ENCODE measurements around the gene ATXN1.

DNA sequence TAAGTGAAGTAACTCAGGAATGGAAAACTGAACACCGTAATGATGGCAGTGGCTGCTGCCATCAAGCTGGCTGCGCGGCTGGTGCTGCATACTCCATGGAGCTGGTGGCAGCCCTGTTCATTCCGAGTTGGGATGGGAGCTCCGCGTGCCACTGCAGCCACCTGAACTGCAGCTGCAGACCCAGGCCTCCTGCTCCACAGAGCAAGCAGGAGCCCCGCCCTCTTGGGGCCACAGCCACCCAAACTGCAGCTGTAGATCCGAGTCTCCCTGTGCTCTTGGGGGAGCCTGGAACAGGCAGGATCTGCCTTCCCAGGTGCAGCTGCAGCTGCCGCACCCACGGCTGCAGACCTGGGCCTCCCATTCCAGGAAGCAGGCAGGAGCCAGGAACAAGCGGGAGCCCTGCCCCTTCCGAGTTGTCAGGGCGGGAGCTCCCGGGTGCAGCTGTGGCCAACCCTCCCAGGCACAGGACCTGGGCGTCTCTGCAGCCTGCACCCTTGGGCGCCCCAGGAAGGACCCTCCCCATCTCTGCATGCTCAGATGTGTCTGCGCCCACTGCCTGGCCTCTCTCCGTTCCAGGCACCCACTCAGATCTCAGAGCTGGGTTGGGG, 402.6 kb downstream of the ATXN1 start:
- TF ChIP-seq MXI1 (IDR thresholded peaks at IDR 0.05; ENCODE audit: low read depth, low read length): no peak
- no peak for TF ChIP-seq RAD21 (IDR thresholded peaks at IDR 0.05; ENCODE audit: low read length)
- no peak for TF ChIP-seq RFX5 (IDR thresholded peaks at IDR 0.05; ENCODE audit: low read length)
- TF ChIP-seq CTCF (IDR thresholded peaks at IDR 0.05): no peak
- TF ChIP-seq, protein P1, sequence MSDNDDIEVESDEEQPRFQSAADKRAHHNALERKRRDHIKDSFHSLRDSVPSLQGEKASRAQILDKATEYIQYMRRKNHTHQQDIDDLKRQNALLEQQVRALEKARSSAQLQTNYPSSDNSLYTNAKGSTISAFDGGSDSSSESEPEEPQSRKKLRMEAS (IDR thresholded peaks at IDR 0.05; ENCODE audit: low read depth): no peak
- no peak for TF ChIP-seq CHD2 (IDR thresholded peaks at IDR 0.05; ENCODE audit: low read length, partially characterized antibody)
- no peak for TF ChIP-seq IRF3 (IDR thresholded peaks at IDR 0.05; ENCODE audit: low read depth, low read length)
- no peak for TF ChIP-seq ZBTB33 (IDR thresholded peaks at IDR 0.05; ENCODE audit: borderline replicate concordance, low read depth)
- no peak for TF ChIP-seq GABPA (IDR thresholded peaks at IDR 0.05; ENCODE audit: low read depth)
- no peak for TF ChIP-seq REST (IDR thresholded peaks at IDR 0.05; ENCODE audit: low read depth, low read length)
- TF ChIP-seq YY1 (IDR thresholded peaks at IDR 0.05; ENCODE audit: low read depth): no peak
- no peak for TF ChIP-seq TEAD4 (IDR thresholded peaks at IDR 0.05; ENCODE audit: borderline replicate concordance, insufficient read depth)
- TF ChIP-seq SIN3A (IDR thresholded peaks at IDR 0.05; ENCODE audit: borderline replicate concordance, low read depth, low read length): no peak

All from SK-N-SH (cell line).